Right hindlimb (tissue), 1 donor: ENCODE data around the gene MUC22.
A peak's percentile ranks its signal among the peaks of the same experiment; 100 is the strongest.

Source experiments
- DNase-seq: peaks from one replicate; pipeline ENCODE4 v3.0.0-alpha.2; 2018

The MUC22 gene

GRCh38 chr6:31083742-31084354 is 73.6 kb downstream of the MUC22 start:
- DNase-seq = peak; percentile 24
